HG02870 (cell line): Measurements from ENCODE around the gene C16orf46.

ENCODE experiments used
- ATAC-seq: cut with Tn5 transposase; IDR thresholded peaks from one replicate; pipeline ENCODE4 v1.9.1; 2021; ENCODE audit warnings: mild to moderate bottlenecking, moderate library complexity; ENCODE audit not compliant: unreplicated experiment

The C16orf46 gene

DNA sequence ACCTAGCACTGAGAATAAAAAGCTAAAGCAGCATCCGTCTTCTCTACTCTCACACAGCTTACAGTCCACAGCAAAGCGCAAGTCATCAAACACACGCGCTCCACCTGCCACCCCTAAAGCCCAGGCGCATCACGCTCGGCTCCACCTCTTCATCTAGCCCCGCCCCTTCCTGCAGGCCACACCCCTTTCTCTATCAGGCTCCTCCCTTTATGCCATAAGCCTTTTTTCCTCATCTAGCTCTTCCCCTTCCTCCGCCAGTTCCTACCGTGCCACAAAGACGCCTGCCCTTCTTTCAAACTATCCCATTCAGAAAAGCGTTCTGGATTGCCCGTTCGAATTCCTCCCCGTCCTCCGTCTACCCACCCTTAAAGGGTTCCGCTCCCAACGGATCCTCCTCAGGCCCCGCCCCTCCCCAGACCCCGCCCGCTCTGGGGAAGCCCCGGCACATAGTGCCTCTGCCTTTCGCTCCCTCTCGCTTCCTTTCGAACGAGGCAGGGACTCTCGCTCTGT, 417 bp downstream of the C16orf46 start:
- ATAC-seq, result peak; percentile 80

DNA sequence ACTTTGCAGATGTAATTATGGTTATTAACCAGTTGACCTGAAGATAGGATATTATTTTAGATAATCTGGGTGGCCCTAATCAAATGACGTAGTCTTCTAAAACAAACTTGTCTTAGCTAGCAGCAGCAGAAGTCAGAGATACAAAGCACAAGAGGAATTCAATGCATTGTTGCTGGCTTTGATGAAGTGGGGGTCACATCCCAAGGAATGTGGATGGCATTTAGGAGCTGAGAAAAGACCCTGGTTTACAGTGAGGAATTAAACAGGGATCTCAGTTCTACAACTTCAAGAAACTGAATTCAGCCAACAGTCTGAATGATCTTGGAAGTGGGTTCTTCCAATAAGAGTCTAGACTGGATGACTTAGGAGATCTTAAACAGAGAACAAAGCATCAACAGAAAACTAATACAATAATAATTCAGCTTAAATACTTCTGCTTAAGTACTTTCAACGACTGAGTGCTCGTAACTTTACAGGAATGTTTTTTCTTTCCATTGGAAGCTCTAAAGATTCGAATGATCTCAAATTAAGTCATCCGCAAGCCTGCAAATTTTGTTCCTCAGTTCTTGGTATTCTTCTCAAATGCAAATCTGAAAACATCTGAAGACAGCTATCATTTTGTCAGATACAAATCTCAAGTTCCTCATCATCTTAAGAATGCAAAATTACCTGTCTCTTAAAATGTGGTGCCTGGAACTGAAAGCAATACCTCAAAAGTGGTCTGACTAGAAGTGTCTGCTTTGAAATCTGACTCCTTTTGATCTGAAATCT, 3.3 kb downstream of the C16orf46 start:
- ATAC-seq, result no peak

DNA sequence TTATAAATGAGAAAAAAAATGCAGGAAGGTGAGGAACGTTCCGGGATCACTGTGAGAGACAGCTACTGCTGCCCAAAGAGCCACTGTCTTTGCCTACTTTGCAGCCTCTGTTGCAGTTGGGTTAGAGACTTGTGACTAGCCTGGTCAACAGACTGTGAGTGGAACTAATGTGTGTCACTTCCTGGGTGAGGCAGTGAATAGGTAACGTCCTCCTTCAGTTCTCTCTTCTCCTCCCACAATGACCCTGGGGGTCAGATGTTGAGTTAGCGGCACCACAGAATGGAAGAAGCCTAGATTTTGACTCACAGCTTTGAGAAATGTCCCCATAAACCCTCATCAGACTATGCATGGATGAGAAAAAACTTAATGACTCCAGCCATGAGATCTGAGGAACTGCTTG, 5.2 kb downstream of the C16orf46 start:
- no peak for ATAC-seq

- ATAC-seq, result no peak
Observed at GRCh38 chr16:81070979-81071378, 6.1 kb downstream of the C16orf46 start.

- no peak for ATAC-seq
Observed at GRCh38 chr16:81069063-81069462, 8.0 kb downstream of the C16orf46 start.

DNA sequence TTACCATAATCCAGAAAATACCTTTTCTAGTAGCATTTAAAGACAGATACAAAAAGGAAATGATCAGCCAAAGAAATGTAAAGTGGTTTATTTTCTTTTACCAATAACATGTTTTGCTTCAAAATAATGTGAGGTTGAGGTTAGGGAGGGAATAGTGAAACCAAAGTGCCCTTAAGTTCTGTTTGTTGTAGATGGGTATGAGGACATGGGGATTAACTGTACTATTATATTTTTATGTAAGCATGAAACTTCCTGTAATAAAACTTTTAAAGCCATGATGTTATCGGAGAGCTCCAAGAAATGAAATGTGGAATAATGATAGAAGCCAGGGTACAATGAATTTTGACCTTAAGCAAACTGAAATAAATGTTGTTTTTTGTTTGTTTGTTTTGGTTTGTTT, 9.9 kb downstream of the C16orf46 start:
- no peak for ATAC-seq

DNA sequence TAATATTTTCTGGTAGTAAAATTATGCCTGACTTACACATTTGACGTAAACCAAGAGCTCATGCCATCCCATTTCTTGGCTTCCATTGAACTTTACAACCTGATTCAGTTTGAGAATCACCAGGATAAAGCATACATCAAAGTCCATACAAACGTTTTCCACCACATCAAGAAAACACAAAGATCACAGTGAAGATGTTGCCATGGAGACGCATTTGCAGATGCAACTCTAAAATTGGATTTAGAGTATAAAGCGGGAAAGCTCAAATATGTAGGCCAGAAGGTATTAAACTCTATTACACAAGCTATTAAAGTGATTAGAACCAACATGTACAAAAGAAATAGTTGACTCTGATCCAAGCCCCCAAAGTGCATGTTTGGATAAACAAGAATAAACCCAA, 10.4 kb downstream of the C16orf46 start:
- ATAC-seq, result no peak

- no peak for ATAC-seq
Observed at GRCh38 chr16:81061871-81062608, 15.0 kb downstream of the C16orf46 start.

- ATAC-seq, result no peak
Observed at GRCh38 chr16:81061307-81061640, 15.8 kb downstream of the C16orf46 start.

- ATAC-seq, result no peak
Observed at GRCh38 chr16:81060576-81061306, 16.3 kb downstream of the C16orf46 start.

DNA sequence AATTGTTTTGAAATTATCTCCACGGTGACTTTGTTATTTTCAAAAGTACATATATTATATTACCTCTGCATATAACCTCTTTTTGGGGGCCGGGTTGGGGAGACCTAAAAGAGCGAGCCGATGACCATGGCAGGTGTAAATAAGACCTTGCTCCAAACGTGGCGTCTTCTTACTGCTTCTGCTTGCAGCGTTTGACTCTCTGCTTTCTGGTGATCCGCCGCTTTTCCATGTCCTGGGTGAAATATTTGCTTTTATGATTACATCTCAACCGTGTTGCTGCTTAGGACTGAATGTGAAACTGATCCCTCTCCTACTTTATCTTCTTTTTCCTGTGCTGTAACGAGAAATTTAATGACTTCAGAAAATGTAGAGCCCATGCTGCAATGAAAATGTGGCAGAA, 23.3 kb downstream of the C16orf46 start:
- ATAC-seq, result no peak

DNA sequence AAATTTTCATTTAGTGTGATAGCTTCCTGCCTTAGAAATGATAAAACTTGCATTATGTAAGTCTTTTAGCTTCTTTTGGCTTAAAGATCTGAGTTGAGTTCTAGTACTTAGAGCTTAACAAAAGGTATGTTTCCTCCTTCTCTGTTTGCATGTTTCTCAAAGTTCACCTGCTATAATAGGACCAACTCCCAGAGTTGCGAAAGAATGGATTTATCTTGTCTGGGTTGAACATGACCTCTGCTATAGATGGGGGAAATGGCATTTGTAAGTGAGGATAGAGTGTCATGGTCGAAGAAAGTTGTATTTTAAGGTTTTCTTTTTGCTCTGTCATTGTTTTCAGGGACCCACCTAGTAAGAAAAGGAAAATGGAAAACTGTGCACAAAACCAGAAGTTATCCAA, 34.2 kb downstream of the C16orf46 start:
- no peak for ATAC-seq

DNA sequence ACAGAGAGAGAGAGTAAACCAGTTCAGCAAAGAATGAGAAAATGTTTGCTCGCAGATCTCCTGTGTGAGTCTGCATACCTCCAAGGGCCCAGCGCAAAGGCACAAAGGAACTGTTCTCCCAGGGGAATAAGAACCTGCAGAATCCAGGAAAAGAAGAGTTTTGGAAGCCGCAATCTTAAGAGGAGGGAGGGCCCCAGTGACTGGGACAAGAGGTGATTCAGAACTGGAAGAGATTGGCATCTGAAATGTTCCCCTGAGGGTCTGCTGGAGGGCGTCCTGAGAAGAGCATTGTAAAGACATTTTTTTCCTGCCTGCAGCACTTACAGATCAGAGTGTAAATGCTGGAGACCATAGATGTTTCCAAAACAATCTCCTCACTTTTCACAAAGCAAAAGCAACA, 35.3 kb downstream of the C16orf46 start:
- no peak for ATAC-seq

GRCh38 chr16:81040842-81041241, 36.2 kb downstream of the C16orf46 start:
- no peak for ATAC-seq

DNA sequence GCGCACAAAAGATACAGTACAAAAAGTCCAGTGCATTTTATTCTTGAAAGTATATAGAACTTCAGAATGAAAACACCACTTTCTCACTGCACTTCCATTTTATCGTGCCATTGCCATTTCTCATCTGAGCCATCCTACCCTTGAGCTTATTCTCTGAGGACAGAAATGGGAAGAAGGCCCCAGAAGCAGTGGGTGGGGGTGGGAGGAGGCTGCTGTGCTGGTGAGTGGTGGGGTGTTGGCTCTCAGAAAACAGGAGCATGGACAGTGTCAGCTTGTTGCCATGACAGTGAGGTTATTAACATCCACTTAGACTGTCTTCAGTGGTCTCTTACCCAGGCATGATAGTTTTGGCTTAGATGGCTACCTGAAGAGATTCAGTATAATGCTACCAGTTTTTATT, 36.9 kb downstream of the C16orf46 start:
- no peak for ATAC-seq

GRCh38 chr16:81036751-81037350, 40.2 kb downstream of the C16orf46 start:
- ATAC-seq, result no peak

GRCh38 chr16:81035975-81036750, 40.9 kb downstream of the C16orf46 start:
- peak; percentile 49 for ATAC-seq

GRCh38 chr16:81035398-81035974, 41.6 kb downstream of the C16orf46 start, which contains the start of gene ATMIN:
Gene ATMIN (plus strand): TSS chr16:81035842. CDS start chr16:81035871, 29 bp downstream.
- ATAC-seq, result peak; percentile 78

- ATAC-seq, result no peak
Observed at GRCh38 chr16:81029930-81030604, 47.0 kb downstream of the C16orf46 start.
